Cardiac septum (tissue), 1 donor: ENCODE measurements around the gene MCEMP1. TPM values are rescaled to one million over a fixed set of nuclear protein-coding genes. Genes with fewer than 3 reads are reported as not detected.

Experiments used
- DNase-seq: peaks from one replicate; pipeline ENCODE4 v3.0.0-alpha.2; 2020; ENCODE audit warnings: low spot score
- intact Hi-C: fragments of 100-400 bp; cut with DNase I; formaldehyde crosslinking; loops from one replicate; pipeline ENCODE4 v1.14.0; 2022
- total RNA-seq: library from RNA; stranded (reverse); fragmentation: NEBNext Ultra II Directional; extraction: Animal tissue kit (Norgen Biotek cat#: 25700); gene quantifications from one replicate; pipeline ENCODE4 v1.2.1, GENCODE V29; 2021
- donor health status: DM: no; HTN: no; CAD: no.

MCEMP1 gene
- total RNA-seq, 1 donor from 2014 or later: 0.54 TPM

DNA sequence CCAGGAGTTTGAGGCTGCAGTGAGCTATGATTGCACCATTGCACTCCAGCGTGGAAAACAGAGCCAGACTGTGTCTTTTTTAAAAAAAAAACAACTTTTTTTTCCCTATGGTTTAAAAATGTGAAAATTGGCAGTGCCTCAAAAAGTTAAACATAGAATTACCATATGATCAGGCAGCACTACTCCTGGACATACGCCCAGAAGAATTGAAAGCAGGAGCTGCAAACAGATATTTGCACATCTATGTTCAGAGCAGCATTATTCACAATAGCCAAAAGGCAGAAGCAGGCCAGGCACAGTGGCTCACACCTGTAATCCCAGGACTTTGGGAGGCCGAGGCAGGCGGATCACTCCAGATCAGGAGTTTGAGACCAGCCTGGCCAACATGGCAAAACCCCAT, 11.8 kb upstream of the MCEMP1 start:
- DNase-seq: no peak
- intact Hi-C loops: no loop called here

DNA sequence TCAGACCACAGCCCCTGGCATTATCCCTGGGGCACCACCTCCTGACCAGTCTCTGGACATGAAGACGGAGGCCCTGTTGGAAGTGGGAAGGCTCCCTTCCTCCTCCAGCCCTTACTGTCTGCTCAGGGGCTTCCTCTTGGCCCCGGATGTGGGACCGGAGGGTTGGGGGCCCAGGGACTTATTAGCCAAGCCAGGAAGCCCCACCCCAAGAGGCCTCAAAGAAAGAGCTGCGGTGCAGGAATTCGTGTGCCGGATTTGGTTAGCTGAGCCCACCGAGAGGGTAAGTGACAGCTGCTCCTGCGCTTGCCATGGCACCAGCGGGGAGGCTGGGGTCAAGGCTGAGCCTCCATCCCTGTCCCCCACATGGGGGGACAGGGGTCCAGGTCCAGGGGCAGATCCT, 8.0 kb upstream of the MCEMP1 start, which contains the start of gene RETN:
TSS of gene RETN (plus strand) at position 208 of the 400 bp plus-strand sequence. CDS start 278 bp downstream, outside the sequence.
- intact Hi-C loops: no loop called here
- DNase-seq: no peak

DNA sequence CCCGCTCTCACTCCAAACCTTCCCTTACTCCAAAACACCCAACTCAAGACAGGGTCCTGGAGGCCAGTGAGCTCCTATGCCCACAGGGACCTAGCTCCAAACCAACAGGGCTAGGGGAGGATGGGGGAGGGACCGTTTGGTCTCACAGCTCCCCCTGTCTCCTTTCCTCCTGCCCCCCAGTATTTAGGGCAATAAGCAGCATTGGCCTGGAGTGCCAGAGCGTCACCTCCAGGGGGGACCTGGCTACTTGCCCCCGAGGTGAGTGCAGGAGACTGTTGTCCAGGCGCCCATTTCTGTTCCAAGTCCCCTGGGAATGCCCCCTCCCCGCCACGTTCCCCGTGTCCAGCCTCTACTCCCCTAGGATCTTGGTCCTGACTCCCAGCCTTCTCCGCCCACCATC, 7.2 kb upstream of the MCEMP1 start:
- DNase-seq: no peak

GRCh38 chr19:7670150-7670783, 6.6 kb upstream of the MCEMP1 start:
- intact Hi-C loops: no loop called here
- DNase-seq: peak; percentile 82

More for the DNA sequence above, 7.2 kb upstream of the MCEMP1 start:
- intact Hi-C loops: no loop called here

- intact Hi-C loops: no loop called here
- DNase-seq: no peak
Observed at GRCh38 chr19:7670790-7671189, 6.1 kb upstream of the MCEMP1 start.

- intact Hi-C loops: no loop called here
- no peak for DNase-seq
Observed at GRCh38 chr19:7672522-7672921, 4.4 kb upstream of the MCEMP1 start.

DNA sequence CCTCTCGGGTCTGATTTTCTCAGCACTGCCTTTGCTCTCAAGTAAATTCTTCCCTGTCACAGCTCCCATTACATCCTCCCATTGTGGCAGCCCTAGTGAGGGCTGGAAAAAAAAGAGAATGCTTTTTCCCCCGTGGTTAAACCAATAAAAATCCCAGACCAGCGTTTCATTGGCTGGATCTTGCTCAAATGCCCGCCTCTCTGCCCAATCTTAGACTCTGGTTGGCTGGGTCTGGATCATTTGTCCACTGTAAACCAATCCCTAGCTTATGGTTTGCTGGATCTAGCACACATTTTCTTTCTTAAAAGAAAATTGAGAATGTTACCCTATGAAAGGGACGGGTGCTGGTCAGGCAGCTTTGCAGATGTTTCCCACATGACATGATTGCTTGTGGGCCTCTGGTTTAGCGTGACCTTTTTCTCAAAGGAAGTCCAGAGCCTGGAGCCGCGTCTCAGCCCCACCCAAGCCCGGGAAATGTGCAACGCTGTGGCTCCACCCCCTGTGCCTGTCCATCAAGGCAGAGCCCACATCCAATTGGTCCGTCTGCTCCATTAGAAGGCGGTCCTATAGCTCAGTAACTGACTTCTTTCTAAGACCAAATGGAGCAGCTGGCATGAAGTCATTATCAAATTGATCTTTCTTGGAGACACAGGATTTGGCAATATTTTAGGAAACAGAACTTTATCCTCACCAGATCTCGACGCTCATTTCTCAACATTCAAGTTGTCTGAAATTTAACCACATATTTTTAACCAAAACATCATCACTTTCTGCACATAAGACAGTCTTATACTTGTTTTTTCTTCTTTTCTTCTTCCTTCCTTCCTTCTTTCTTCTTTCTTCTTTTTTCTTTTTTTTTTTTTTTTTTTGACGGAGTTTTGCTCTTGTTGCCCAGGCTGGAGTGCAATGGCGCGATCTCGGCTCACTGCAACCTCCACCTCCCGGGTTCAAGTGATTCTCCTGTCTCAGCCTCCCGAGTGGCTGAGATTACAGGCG, 2.6 kb upstream of the MCEMP1 start:
- intact Hi-C loops: loop anchor here (5.0 kb wide), 1 partner anchor 107 kb away; no protein-coding TSS in a partner anchor
- DNase-seq: peak; percentile 94

DNA sequence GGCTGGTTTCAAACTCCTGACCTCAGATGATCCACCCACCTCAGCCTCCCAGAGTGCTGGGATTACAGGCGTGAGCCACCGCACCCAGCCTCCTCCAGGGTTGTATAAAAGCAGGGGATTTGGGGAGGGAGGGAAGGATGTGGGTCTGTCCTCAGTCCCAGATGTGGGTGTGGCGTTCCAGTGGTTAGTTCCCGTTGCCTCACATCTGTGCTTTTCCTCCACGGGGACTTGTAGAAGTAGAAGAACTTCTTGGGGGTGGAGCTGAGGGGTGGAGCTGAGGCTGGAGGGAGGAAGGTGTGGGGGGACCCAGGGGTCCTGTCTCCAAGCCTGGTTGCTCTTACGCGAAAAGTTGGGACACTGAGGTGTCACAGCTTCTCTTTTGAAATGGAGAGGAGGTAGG, 514 bp upstream of the MCEMP1 start:
- DNase-seq: no peak
- intact Hi-C loops: loop anchor here (5.0 kb wide), 1 partner anchor 109 kb away; no protein-coding TSS in a partner anchor

DNA sequence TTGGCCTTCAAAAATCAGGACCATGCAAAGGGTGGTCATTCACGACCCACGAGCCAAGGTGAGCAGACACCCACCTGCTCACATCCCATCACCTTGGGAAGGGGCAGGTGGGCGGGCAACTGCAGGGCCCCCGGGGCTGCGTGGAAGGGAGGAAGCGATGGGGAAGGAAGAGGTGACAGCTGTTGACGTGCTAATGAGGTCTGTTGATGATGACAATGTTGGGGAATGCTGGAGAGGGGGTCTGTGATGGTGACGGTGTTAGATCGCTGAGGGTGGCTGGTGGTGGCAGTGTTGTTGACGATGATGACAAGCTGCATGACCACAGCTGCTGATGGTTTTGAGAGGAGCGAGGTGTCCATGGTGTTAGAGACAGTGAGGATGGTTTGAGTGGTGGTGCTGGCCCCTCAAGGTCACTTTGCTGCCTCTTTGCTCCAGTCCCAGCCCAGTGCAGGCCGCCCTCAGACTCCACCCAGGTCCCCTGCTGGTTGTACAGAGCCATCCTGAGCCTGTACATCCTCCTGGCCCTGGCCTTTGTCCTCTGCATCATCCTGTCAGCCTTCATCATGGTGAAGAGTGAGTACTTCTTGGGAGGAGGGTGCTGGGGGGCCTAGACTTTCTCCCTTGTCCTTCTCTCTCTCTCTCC, 900 bp downstream of the MCEMP1 start:
- intact Hi-C loops: loop anchor here (5.0 kb wide), 1 partner anchor 110 kb away; no protein-coding TSS in a partner anchor
- DNase-seq: no peak

GRCh38 chr19:7678971-7679751, 2.3 kb downstream of the MCEMP1 start:
- intact Hi-C loops: loop anchor here (5.0 kb wide), 1 partner anchor 112 kb away; no protein-coding TSS in a partner anchor

GRCh38 chr19:7679771-7680605, 3.1 kb downstream of the MCEMP1 start:
- DNase-seq: no peak
- intact Hi-C loops: loop anchor here (2.0 to 5.0 kb wide), 2 partner anchors 27 to 113 kb away; no protein-coding TSS in a partner anchor

More at GRCh38 chr19:7678971-7679751, 2.3 kb downstream of the MCEMP1 start:
- DNase-seq: no peak

DNA sequence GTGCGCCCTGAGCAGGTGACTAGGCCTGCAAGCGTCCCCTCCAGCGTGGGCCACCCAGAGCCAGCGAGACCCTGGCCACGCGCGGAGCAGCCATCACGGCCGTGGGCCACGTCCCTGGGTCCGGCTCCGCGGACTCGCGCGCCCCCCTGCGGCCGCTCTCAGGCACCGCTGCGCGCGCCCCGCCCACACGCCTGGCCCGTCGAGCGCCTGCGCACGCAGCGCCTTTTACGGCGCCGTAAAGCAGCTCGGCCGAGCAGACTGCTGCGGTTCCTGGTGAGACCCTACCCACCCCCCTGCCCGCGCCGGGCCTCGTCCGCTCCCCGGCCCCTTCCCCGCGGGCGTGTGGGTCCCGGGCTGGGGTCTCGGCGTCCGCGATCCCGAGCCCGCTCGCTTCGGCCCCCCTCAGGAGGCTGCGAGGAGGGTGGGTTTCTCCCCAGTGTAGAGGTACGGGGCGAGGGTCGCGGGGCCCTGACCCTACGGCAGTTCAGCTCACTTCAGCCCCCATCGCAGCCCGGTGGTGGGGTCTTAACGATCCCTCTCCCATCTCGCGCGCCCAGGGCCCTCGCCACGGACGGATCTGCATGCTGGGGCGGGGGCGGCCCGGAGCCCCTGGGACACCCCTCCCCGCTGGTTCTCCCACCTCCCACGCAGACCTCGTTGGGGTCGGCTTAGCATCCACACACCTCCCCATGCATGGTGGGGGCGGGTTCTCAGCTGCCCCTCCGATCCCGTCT, 3.9 kb downstream of the MCEMP1 start, which contains the start of gene TRAPPC5:
TSS of gene TRAPPC5 (plus strand) at position 228 of the 734 bp plus-strand sequence. CDS start 1,421 bp downstream, outside the sequence.
- DNase-seq: peak; percentile 94
- intact Hi-C loops: loop anchor here (2.0 kb wide), 1 partner anchor 28 kb away; no protein-coding TSS in a partner anchor

GRCh38 chr19:7681340-7682174, 4.7 kb downstream of the MCEMP1 start:
- peak; percentile 92 for DNase-seq
- intact Hi-C loops: loop anchor here (2.0 kb wide), 1 partner anchor 29 kb away; no protein-coding TSS in a partner anchor

DNA sequence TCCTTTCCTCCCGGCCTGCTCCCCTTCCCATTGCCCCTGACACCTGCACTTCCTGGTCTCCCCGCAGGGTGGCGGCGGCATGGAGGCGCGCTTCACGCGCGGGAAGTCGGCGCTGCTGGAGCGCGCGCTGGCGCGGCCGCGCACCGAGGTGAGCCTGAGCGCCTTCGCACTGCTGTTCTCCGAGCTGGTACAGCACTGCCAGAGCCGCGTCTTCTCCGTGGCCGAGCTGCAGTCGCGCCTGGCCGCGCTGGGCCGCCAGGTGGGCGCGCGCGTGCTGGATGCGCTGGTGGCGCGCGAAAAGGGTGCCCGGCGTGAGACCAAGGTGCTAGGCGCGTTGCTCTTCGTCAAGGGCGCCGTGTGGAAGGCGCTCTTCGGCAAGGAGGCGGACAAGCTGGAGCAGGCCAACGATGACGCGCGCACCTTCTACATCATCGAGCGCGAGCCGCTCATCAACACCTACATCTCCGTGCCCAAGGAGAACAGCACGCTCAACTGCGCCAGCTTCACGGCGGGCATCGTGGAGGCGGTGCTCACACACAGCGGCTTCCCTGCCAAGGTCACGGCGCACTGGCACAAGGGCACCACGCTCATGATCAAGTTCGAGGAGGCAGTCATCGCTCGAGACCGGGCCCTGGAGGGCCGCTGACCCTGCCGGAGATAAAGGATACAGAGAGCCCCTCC, 5.4 kb downstream of the MCEMP1 start:
- no peak for DNase-seq
- intact Hi-C loops: no loop called here

DNA sequence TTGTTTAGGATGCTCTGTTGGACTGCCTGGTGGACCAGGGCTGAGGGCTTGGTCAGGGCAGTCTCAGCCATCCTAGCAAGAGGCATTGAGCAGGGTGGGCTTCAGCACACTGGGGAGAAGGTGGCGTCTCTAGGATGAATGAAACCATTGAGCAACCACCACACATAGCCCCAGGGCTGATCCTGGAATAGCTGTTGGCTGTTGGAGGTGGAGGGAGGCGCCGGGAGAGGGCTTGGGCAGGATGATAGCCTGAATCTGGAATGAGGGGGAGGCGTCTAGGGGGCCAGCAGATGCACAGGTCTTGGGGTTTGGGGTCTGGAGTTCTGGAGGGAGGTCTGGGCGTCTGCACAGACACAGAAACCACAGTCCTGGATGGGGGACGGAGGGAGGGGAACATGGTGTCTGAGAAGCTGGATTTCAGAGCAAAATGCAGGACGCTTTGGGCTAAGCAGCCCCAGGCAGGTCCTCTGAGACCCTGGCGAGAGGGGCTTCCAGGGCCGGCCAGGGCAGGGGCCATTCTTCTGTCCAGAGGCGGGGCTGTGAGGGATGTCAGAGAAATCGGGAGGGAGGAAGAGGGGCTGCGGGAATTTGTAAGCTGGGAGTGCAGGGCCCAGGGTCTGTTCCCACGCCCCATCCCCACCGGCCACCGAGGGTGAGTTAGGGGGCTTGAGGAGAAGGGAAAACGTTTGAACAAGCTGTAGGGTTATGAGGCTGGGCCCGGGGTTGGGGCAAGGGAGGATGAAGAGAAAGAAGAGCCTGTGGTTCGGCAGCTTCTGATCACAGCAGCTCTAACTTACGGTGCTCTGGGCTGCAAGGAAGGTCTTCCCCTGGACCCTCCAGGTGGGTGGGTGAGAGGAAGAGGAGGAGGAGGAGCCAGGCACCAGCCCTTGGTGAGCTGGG, 8.9 kb downstream of the MCEMP1 start:
- intact Hi-C loops: no loop called here
- DNase-seq: no peak
